ENCODE data around the gene PLEKHG5.

PLEKHG5 gene

DNA sequence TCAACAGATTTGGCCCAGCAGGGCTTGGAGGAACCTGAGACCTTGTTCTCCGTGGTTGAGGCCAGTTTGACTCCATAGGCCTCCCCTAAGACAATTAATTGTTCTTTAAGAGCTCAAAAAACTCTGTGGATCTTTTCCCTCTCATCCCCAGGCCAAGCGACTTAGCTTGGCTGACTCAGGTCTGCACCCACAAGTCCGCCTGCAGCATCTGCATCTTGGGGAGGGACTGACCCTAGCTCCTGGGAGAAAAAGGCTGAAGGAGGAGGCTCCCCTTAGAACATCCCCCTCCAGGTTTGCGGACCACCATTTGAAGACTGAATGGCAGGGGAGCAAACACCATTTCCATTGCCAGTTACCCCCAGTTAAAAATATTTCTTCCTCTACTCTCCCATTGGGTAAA is 70.2 kb downstream of the PLEKHG5 start:
- Histone ChIP-seq H3K9me3 (replicated peaks in 1 of 2; ENCODE audit: control insufficient read depth in 2 of 2, insufficient read depth in 1 of 2, low read depth in 1 of 2, low read length in 2 of 2) (peaks cover 0 to 2% of the 10 kb centered on the region in 2 donors), H3K36me3 (replicated peaks in 1 of 2; ENCODE audit: control insufficient read depth in 2 of 2, insufficient read depth in 2 of 2, low read length in 2 of 2) (no peaks in the 10 kb centered on the region), H4K8ac (ENCODE audit: low read depth, low read length) (no peak overlapping the region), H3K9ac (ENCODE audit: low read depth, low read length, poor library complexity) (no peak overlapping the region), H3K79me1 (ENCODE audit: low read depth, low read length) (peaks cover 2% of the 10 kb centered on the region), H3K4ac (ENCODE audit: low read length) (no peak overlapping the region), H2BK15ac (ENCODE audit: low read length) (no peak overlapping the region), H3K4me1 (ENCODE audit: control insufficient read depth in 2 of 2, insufficient read depth in 1 of 2, low read depth in 1 of 2, low read length in 2 of 2) (peaks cover 4 to 7% of the 10 kb centered on the region in 2 donors), H3K27ac (replicated peaks; ENCODE audit: low read length) (no peak overlapping the region), H3K4me3 (ENCODE audit: low read length in 2 of 2) (no peak overlapping the region), H4K91ac (ENCODE audit: low read depth, low read length, poor library complexity) (no peak overlapping the region), H2AFZ (ENCODE audit: low read length) (no peak overlapping the region), H2BK12ac (ENCODE audit: low read length) (no peak overlapping the region), H3K14ac (ENCODE audit: low read length) (no peak overlapping the region), H3K23ac (ENCODE audit: low read depth, low read length, poor library complexity) (no peak overlapping the region), H3K27me3 (ENCODE audit: control insufficient read depth in 3 of 3, insufficient read depth in 3 of 3, low read depth in 1 of 3, low read length in 3 of 3) (peaks cover 51 to 98% (median 93%) of the 10 kb centered on the region in 3 experiments), H2BK5ac (ENCODE audit: low read length) (no peak overlapping the region), H3K4me2 (ENCODE audit: insufficient read depth, low read length, poor library complexity, severe bottlenecking) (no peak overlapping the region), H3K18ac (ENCODE audit: low read length) (no peak overlapping the region), H2AK5ac (ENCODE audit: low read depth, low read length) (no peak overlapping the region), H2BK120ac (ENCODE audit: low read depth, low read length) (no peak overlapping the region)
- DNase-seq (ENCODE audit: low spot score) = no peak
- WGBS, 2 donors (ENCODE audit: extremely low coverage in 2 of 2, insufficient read length in 2 of 2, insufficient replicate concordance in 1 of 2) = no CpG with 5 or more reads among the region's 4 CpGs

DNA sequence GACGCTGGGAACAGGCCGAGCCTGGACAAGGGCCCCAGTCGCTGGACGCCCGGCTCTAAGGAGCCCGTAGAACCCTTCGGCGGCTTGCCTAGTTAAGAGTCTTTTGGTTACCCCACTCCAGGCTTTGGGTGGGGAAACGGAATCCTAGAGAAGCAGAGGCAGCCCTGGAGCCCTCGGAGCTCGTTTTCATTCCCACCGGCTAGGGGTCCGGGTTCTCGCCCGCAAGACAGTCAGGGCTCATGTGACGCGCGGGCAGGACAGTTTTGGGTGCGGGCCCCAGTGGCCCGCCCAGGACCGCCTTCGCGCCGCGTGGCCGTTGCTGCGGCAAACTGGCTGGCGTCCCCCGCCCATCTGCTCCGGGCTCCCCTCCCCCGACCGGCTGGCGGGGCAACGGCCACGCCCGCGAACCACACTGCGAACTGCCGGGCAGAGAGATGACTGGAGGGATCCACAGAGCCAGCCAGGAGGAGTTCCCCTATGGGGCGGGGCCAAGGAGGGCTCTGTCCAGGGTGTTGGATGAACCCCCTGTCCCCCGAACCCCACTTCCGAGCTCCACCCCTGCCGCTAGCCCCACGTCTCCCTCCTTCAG is 70.9 kb downstream of the PLEKHG5 start:
- Histone ChIP-seq H3K27me3 (ENCODE audit: control insufficient read depth in 3 of 3, insufficient read depth in 3 of 3, low read depth in 1 of 3, low read length in 3 of 3) (peaks cover 50 to 96% (median 92%) of the 10 kb centered on the region in 3 experiments), H3K18ac (ENCODE audit: low read length) (peak overlapping the region; percentile 44), H2AK5ac (ENCODE audit: low read depth, low read length) (peak overlapping the region; percentile 9), H3K4me2 (ENCODE audit: insufficient read depth, low read length, poor library complexity, severe bottlenecking) (peak overlapping the region; percentile 82), H4K8ac (ENCODE audit: low read depth, low read length) (no peak overlapping the region), H3K23ac (ENCODE audit: low read depth, low read length, poor library complexity) (peak overlapping the region; percentile 70), H3K9ac (ENCODE audit: low read depth, low read length, poor library complexity) (no peak overlapping the region), H3K14ac (ENCODE audit: low read length) (no peak overlapping the region), H3K4me3 (ENCODE audit: low read length in 2 of 2) (no peak overlapping the region), H2BK15ac (ENCODE audit: low read length) (no peak overlapping the region), H2AFZ (ENCODE audit: low read length) (peak overlapping the region; percentile 73), H2BK120ac (ENCODE audit: low read depth, low read length) (no peak overlapping the region), H2BK5ac (ENCODE audit: low read length) (no peak overlapping the region), H3K27ac (replicated peaks; ENCODE audit: low read length) (no peak overlapping the region), H3K4ac (ENCODE audit: low read length) (no peak overlapping the region), H4K91ac (ENCODE audit: low read depth, low read length, poor library complexity) (no peak overlapping the region), H3K4me1 (ENCODE audit: control insufficient read depth in 2 of 2, insufficient read depth in 1 of 2, low read depth in 1 of 2, low read length in 2 of 2) (peaks cover 4 to 7% of the 10 kb centered on the region in 2 donors), H3K79me1 (ENCODE audit: low read depth, low read length) (peaks cover 2% of the 10 kb centered on the region), H3K9me3 (replicated peaks in 1 of 2; ENCODE audit: control insufficient read depth in 2 of 2, insufficient read depth in 1 of 2, low read depth in 1 of 2, low read length in 2 of 2) (peaks cover 0 to 2% of the 10 kb centered on the region in 2 donors), H2BK12ac (ENCODE audit: low read length) (no peak overlapping the region), H3K36me3 (replicated peaks in 1 of 2; ENCODE audit: control insufficient read depth in 2 of 2, insufficient read depth in 2 of 2, low read length in 2 of 2) (no peaks in the 10 kb centered on the region)
- WGBS, 2 donors (ENCODE audit: extremely low coverage in 2 of 2, insufficient read length in 2 of 2, insufficient replicate concordance in 1 of 2) = no CpG with 5 or more reads among the region's 44 CpGs
- no peak for DNase-seq (ENCODE audit: low spot score)

GRCh38 chr1:6419804-6420453 is 71.5 kb downstream of the PLEKHG5 start, which contains the start of gene HES2:
Gene HES2, minus strand, starts transcription at chr1:6419919. Its CDS starts 99 bp downstream, at chr1:6419820.
- H3K4me2 ChIP-seq (ENCODE audit: insufficient read depth, low read length, poor library complexity, severe bottlenecking) = peak within 1 kb of the TSS; percentile 82
- H2BK12ac ChIP-seq (ENCODE audit: low read length) = peak within 1 kb of the TSS; percentile 36
- H2BK5ac ChIP-seq (ENCODE audit: low read length) = no peak within 1 kb of the TSS
- peak within 1 kb of the TSS; percentile 73 for H2BK15ac ChIP-seq (ENCODE audit: low read length)
- peak within 1 kb of the TSS; percentile 91 for H3K18ac ChIP-seq (ENCODE audit: low read length)
- H3K4me1 ChIP-seq (ENCODE audit: control insufficient read depth in 2 of 2, insufficient read depth in 1 of 2, low read depth in 1 of 2, low read length in 2 of 2) = peaks cover 4 to 7% of the 10 kb centered on the region in 2 donors
- H4K91ac ChIP-seq (ENCODE audit: low read depth, low read length, poor library complexity) = no peak within 1 kb of the TSS
- H2AFZ ChIP-seq (ENCODE audit: low read length) = peak within 1 kb of the TSS; percentile 73
- peak within 1 kb of the TSS; percentile 85 for H3K23ac ChIP-seq (ENCODE audit: low read depth, low read length, poor library complexity)
- H3K4me3 ChIP-seq (ENCODE audit: low read length in 2 of 2) = peak within 1 kb of the TSS in 1 of 2 donors; percentile 69
- H4K8ac ChIP-seq (ENCODE audit: low read depth, low read length) = no peak within 1 kb of the TSS
- peaks cover 0 to 2% of the 10 kb centered on the region in 2 donors for H3K9me3 ChIP-seq (replicated peaks in 1 of 2; ENCODE audit: control insufficient read depth in 2 of 2, insufficient read depth in 1 of 2, low read depth in 1 of 2, low read length in 2 of 2)
- H3K4ac ChIP-seq (ENCODE audit: low read length) = no peak within 1 kb of the TSS
- H3K36me3 ChIP-seq (replicated peaks in 1 of 2; ENCODE audit: control insufficient read depth in 2 of 2, insufficient read depth in 2 of 2, low read length in 2 of 2) = no peaks in the 10 kb centered on the region
- peak within 1 kb of the TSS; percentile 60 for H2AK5ac ChIP-seq (ENCODE audit: low read depth, low read length)
- WGBS, 2 donors (ENCODE audit: extremely low coverage in 2 of 2, insufficient read length in 2 of 2, insufficient replicate concordance in 1 of 2) = no CpG with 5 or more reads among the region's 62 CpGs
- H3K79me1 ChIP-seq (ENCODE audit: low read depth, low read length) = peaks cover 2% of the 10 kb centered on the region
- DNase-seq (ENCODE audit: low spot score) = no peak
- H3K9ac ChIP-seq (ENCODE audit: low read depth, low read length, poor library complexity) = peak within 1 kb of the TSS; percentile 67
- H3K27ac ChIP-seq (replicated peaks; ENCODE audit: low read length) = no peak within 1 kb of the TSS
- peak within 1 kb of the TSS; percentile 77 for H3K14ac ChIP-seq (ENCODE audit: low read length)
- H2BK120ac ChIP-seq (ENCODE audit: low read depth, low read length) = peak within 1 kb of the TSS; percentile 78
- peaks cover 44 to 92% (median 90%) of the 10 kb centered on the region in 3 experiments for H3K27me3 ChIP-seq (ENCODE audit: control insufficient read depth in 3 of 3, insufficient read depth in 3 of 3, low read depth in 1 of 3, low read length in 3 of 3)

GRCh38 chr1:6419397-6419803 is 72.1 kb downstream of the PLEKHG5 start:
- H4K8ac ChIP-seq (ENCODE audit: low read depth, low read length) = no peak overlapping the region
- H2BK15ac ChIP-seq (ENCODE audit: low read length) = peak overlapping the region; percentile 73
- H4K91ac ChIP-seq (ENCODE audit: low read depth, low read length, poor library complexity) = no peak overlapping the region
- WGBS, 2 donors (ENCODE audit: extremely low coverage in 2 of 2, insufficient read length in 2 of 2, insufficient replicate concordance in 1 of 2) = no CpG with 5 or more reads among the region's 48 CpGs
- peak overlapping the region; percentile 91 for H3K18ac ChIP-seq (ENCODE audit: low read length)
- peak overlapping the region; percentile 82 for H3K4me2 ChIP-seq (ENCODE audit: insufficient read depth, low read length, poor library complexity, severe bottlenecking)
- H3K14ac ChIP-seq (ENCODE audit: low read length) = no peak overlapping the region
- peaks cover 0 to 2% of the 10 kb centered on the region in 2 donors for H3K9me3 ChIP-seq (replicated peaks in 1 of 2; ENCODE audit: control insufficient read depth in 2 of 2, insufficient read depth in 1 of 2, low read depth in 1 of 2, low read length in 2 of 2)
- no peak overlapping the region for H2BK12ac ChIP-seq (ENCODE audit: low read length)
- no peak overlapping the region for H3K27ac ChIP-seq (replicated peaks; ENCODE audit: low read length)
- peaks cover 41 to 92% (median 89%) of the 10 kb centered on the region in 3 experiments for H3K27me3 ChIP-seq (ENCODE audit: control insufficient read depth in 3 of 3, insufficient read depth in 3 of 3, low read depth in 1 of 3, low read length in 3 of 3)
- peak overlapping the region; percentile 70 for H3K23ac ChIP-seq (ENCODE audit: low read depth, low read length, poor library complexity)
- H2BK5ac ChIP-seq (ENCODE audit: low read length) = no peak overlapping the region
- no peaks in the 10 kb centered on the region for H3K36me3 ChIP-seq (replicated peaks in 1 of 2; ENCODE audit: control insufficient read depth in 2 of 2, insufficient read depth in 2 of 2, low read length in 2 of 2)
- no peak overlapping the region for H3K9ac ChIP-seq (ENCODE audit: low read depth, low read length, poor library complexity)
- peaks cover 4 to 10% of the 10 kb centered on the region in 2 donors for H3K4me1 ChIP-seq (ENCODE audit: control insufficient read depth in 2 of 2, insufficient read depth in 1 of 2, low read depth in 1 of 2, low read length in 2 of 2)
- DNase-seq (ENCODE audit: low spot score) = no peak
- no peak overlapping the region for H3K4ac ChIP-seq (ENCODE audit: low read length)
- peak overlapping the region; percentile 78 for H2BK120ac ChIP-seq (ENCODE audit: low read depth, low read length)
- H2AK5ac ChIP-seq (ENCODE audit: low read depth, low read length) = no peak overlapping the region
- peak overlapping the region in 1 of 2 donors; percentile 69 for H3K4me3 ChIP-seq (ENCODE audit: low read length in 2 of 2)
- H2AFZ ChIP-seq (ENCODE audit: low read length) = peak overlapping the region; percentile 73
- peaks cover 2% of the 10 kb centered on the region for H3K79me1 ChIP-seq (ENCODE audit: low read depth, low read length)

Data from neuronal stem cell (in vitro differentiated cells).